Vagina (tissue), 2 donors: ENCODE results near the gene PPAT. TPM values are rescaled to one million over a fixed set of nuclear protein-coding genes. Genes with fewer than 3 reads are reported as not detected.
"Not testable (repeated sequence)": the region's sequence is repeated elsewhere in the genome, so short reads cannot be mapped to it uniquely, and the experiment has no call there.

Experiments
- DNase-seq, 2 donors: peaks; one replicate each; pipeline ENCODE4 v3.0.0-alpha.2; 2017; ENCODE audit errors: extremely low spot score in 2 of 2
- H3K27ac ChIP-seq: fragments of 200-600 bp; sonication (generic); one replicate; pipeline ENCODE4 v1.5.1; 2019
- H3K27me3 ChIP-seq: fragments of 200-600 bp; sonication (generic); one replicate; pipeline ENCODE4 v1.5.1; 2019
- H3K36me3 ChIP-seq, 2 donors: fragments of 200-600 bp; sonication (generic); one replicate each; pipeline ENCODE4 v1.5.1; 2017 to 2019
- H3K4me1 ChIP-seq: fragments of 200-600 bp; sonication (generic); one replicate; pipeline ENCODE4 v1.5.1; 2019
- H3K4me3 ChIP-seq, 2 donors: fragments of 200-600 bp; sonication (generic); 1 replicate in 1 of 2; 2 replicates in 1 of 2; pipeline ENCODE4 v1.5.1; 2016 to 2019
- H3K9me3 ChIP-seq: fragments of 200-600 bp; sonication (generic); one replicate; pipeline ENCODE4 v1.5.1; 2019
- CTCF ChIP-seq, 3 experiments: fragments of 450-650 bp in 2 of 3; fragments of 200-600 bp in 1 of 3; sonication (generic) in 1 of 3; IDR thresholded peaks; one replicate each; pipeline ENCODE4 v1.5.1; 2017 to 2019; ENCODE audit warnings: antibody characterized with exemption in 3 of 3, mild to moderate bottlenecking in 2 of 3, moderate library complexity in 2 of 3
- POLR2A ChIP-seq, 2 donors: fragments of 450-650 bp; IDR thresholded peaks; one replicate each; pipeline ENCODE4 v1.6.1; 2017; ENCODE audit warnings: antibody characterized with exemption in 2 of 2, mild to moderate bottlenecking in 2 of 2, moderate library complexity in 2 of 2
- POLR2AphosphoS5 ChIP-seq, 2 donors: sonication (generic); formaldehyde crosslinking; IDR thresholded peaks; one replicate each; pipeline ENCODE4 v1.9.0; 2017; ENCODE audit warnings: antibody characterized with exemption in 2 of 2, mild to moderate bottlenecking in 2 of 2, low read depth in 1 of 2; ENCODE audit not compliant: insufficient read depth in 1 of 2
- intact Hi-C: fragments of 100-400 bp; cut with DNase I; formaldehyde crosslinking; loops from one replicate; pipeline ENCODE4 v1.15.1; 2023
- total RNA-seq: library from RNA; depleted of rRNA; stranded (reverse); fragments of >200 nt; gene quantifications from one replicate; pipeline ENCODE4 v1.2.3, GENCODE V29; 2016

PPAT gene
- total RNA-seq, 1 donor from 2014 or later = 3.7 TPM

GRCh38 chr4:56469489-56470210 is 34.2 kb upstream of the PPAT start:
- TF ChIP-seq CTCF (IDR thresholded peaks at IDR 0.05) (no peak), POLR2AphosphoS5 (IDR thresholded peaks at IDR 0.05; ENCODE audit: insufficient read depth in 1 of 2, low read depth in 1 of 2) (no peak), POLR2A (IDR thresholded peaks at IDR 0.05) (no peak)
- no peak overlapping the region for H3K4me3 ChIP-seq
- H3K27ac ChIP-seq = no peak overlapping the region
- H3K4me1 ChIP-seq = peaks cover 37% of the 10 kb centered on the region
- intact Hi-C loops = no loop called here
- H3K36me3 ChIP-seq = peaks cover 0 to 30% of the 10 kb centered on the region in 2 donors
- H3K27me3 ChIP-seq = no peaks in the 10 kb centered on the region
- DNase-seq = no peak
- H3K9me3 ChIP-seq = no peaks in the 10 kb centered on the region

- no peaks in the 10 kb centered on the region for H3K9me3 ChIP-seq
- DNase-seq = no peak
- peak overlapping the region; percentile 99 to 100 for H3K4me3 ChIP-seq
- TF ChIP-seq POLR2A (IDR thresholded peaks at IDR 0.05) (no peak), POLR2AphosphoS5 (IDR thresholded peaks at IDR 0.05; ENCODE audit: insufficient read depth in 1 of 2, low read depth in 1 of 2) (no peak), CTCF (IDR thresholded peaks at IDR 0.05) (no peak)
- peaks cover 0 to 16% of the 10 kb centered on the region in 2 donors for H3K36me3 ChIP-seq
- intact Hi-C loops = no loop called here
- H3K27me3 ChIP-seq = no peaks in the 10 kb centered on the region
- H3K27ac ChIP-seq = peak overlapping the region; percentile 88
- peaks cover 37% of the 10 kb centered on the region for H3K4me1 ChIP-seq
Measured at GRCh38 chr4:56468097-56468422, 32.6 kb upstream of the PPAT start.

GRCh38 chr4:56467284-56468096 is 32.1 kb upstream of the PPAT start, which contains the start of gene SRP72:
TSS of gene SRP72 (plus strand) at chr4:56467617. CDS start at chr4:56467636, 19 bp downstream.
- intact Hi-C loops = no loop called here
- H3K4me3 ChIP-seq = peak within 1 kb of the TSS; percentile 99 to 100
- peaks cover 0 to 10% of the 10 kb centered on the region in 2 donors for H3K36me3 ChIP-seq
- peaks cover 37% of the 10 kb centered on the region for H3K4me1 ChIP-seq
- peak within 1 kb of the TSS; percentile 88 for H3K27ac ChIP-seq
- H3K9me3 ChIP-seq = no peaks in the 10 kb centered on the region
- H3K27me3 ChIP-seq = no peaks in the 10 kb centered on the region
- peak; percentile 91 to 97 for DNase-seq
- TF ChIP-seq POLR2AphosphoS5 (IDR thresholded peaks at IDR 0.05; ENCODE audit: insufficient read depth in 1 of 2, low read depth in 1 of 2) (peak; percentile 79 to 90), POLR2A (IDR thresholded peaks at IDR 0.05) (peak in 1 of 2 donors; percentile 58), CTCF (IDR thresholded peaks at IDR 0.05) (no peak)

GRCh38 chr4:56466910-56467283 is 31.5 kb upstream of the PPAT start:
- Histone ChIP-seq H3K27me3 (no peaks in the 10 kb centered on the region), H3K9me3 (no peaks in the 10 kb centered on the region), H3K4me1 (peaks cover 37% of the 10 kb centered on the region), H3K36me3 (peaks cover 0 to 4% of the 10 kb centered on the region in 2 donors), H3K4me3 (peak overlapping the region; percentile 99 to 100), H3K27ac (peak overlapping the region; percentile 88)
- no peak for DNase-seq
- TF ChIP-seq POLR2AphosphoS5 (IDR thresholded peaks at IDR 0.05; ENCODE audit: insufficient read depth in 1 of 2, low read depth in 1 of 2) (no peak), POLR2A (IDR thresholded peaks at IDR 0.05) (no peak), CTCF (IDR thresholded peaks at IDR 0.05) (no peak)
- intact Hi-C loops = no loop called here

- H3K4me3 ChIP-seq = peak overlapping the region; percentile 99 to 100
- intact Hi-C loops = not testable (repeated sequence)
Measured at GRCh38 chr4:56466296-56466761, 30.9 kb upstream of the PPAT start.

More at GRCh38 chr4:56466296-56466761, 30.9 kb upstream of the PPAT start:
- not testable (repeated sequence) for H3K27me3 ChIP-seq, H3K9me3 ChIP-seq, H3K36me3 ChIP-seq, DNase-seq, H3K27ac ChIP-seq
- H3K4me1 ChIP-seq = peaks cover 37% of the 10 kb centered on the region
